Measurements from ENCODE around the gene KCNQ1.

DNA sequence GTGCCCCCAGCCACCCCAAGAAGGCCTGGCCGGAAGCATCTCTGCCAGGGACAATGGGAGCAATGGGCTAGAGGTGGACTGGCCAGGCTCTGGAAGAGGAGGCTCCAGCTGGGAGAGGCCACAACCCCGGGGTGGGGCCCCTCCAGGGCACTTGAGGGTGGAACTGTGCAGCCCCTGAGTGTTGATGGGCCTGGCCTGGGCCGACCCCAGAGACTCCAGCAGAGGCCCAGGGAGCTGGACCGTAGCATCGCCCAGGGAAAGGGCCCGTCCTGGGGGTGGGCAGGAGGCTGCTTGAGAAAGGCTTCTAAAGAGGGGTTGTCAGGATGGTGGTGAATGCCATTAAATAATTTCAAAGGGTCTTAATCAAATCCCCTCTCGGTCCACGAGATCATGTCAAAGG, 410.4 kb downstream of the KCNQ1 start:
- TF ChIP-seq CREB1 (CRISPR knock-in tag; IDR thresholded peaks at IDR 0.05; ENCODE audit: low read depth) (no peak), EZH2phosphoT487 (IDR thresholded peaks at IDR 0.05; ENCODE audit: unreplicated experiment) (no peak), EZH2 (IDR thresholded peaks at IDR 0.05; ENCODE audit: low read depth, unreplicated experiment) (no peak)
- TF ChIP-seq, protein P1, sequence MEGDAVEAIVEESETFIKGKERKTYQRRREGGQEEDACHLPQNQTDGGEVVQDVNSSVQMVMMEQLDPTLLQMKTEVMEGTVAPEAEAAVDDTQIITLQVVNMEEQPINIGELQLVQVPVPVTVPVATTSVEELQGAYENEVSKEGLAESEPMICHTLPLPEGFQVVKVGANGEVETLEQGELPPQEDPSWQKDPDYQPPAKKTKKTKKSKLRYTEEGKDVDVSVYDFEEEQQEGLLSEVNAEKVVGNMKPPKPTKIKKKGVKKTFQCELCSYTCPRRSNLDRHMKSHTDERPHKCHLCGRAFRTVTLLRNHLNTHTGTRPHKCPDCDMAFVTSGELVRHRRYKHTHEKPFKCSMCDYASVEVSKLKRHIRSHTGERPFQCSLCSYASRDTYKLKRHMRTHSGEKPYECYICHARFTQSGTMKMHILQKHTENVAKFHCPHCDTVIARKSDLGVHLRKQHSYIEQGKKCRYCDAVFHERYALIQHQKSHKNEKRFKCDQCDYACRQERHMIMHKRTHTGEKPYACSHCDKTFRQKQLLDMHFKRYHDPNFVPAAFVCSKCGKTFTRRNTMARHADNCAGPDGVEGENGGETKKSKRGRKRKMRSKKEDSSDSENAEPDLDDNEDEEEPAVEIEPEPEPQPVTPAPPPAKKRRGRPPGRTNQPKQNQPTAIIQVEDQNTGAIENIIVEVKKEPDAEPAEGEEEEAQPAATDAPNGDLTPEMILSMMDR (conservative IDR thresholded peaks at IDR 0.05; ENCODE audit: low read depth in 2 of 2) = no peak

Measured in GM23338 (cell line).